GM18508 (cell line): ENCODE data around the gene ADGRV1.
"Not testable (repeated sequence)": the region's sequence is repeated elsewhere in the genome, so short reads cannot be mapped to it uniquely, and the experiment has no call there.

Source experiments
- ATAC-seq: cut with Tn5 transposase; IDR thresholded peaks from one replicate; pipeline ENCODE4 v1.9.1; 2021; ENCODE audit warnings: moderate number of reproducible peaks; ENCODE audit not compliant: insufficient read depth, unreplicated experiment

Gene ADGRV1

DNA sequence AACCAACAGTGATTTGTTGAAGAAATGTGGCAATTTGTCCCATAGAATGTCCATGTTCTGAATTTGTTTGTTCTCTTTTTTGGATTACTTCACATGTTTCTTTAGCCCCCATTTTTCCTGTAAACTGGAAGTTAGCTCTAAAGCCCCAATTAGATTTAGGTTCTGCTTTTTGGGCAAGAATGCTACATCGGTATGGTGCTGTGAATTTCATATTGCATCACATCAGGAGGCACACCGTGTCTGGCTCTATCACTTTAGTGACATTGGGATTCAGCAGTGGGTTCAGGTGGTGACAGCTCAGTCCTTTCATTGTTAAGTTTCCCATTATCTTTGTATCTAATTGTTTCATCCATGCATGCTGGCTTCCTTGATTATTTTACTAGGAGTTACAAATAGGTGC is 27.9 kb downstream of the ADGRV1 start:
- no peak for ATAC-seq

DNA sequence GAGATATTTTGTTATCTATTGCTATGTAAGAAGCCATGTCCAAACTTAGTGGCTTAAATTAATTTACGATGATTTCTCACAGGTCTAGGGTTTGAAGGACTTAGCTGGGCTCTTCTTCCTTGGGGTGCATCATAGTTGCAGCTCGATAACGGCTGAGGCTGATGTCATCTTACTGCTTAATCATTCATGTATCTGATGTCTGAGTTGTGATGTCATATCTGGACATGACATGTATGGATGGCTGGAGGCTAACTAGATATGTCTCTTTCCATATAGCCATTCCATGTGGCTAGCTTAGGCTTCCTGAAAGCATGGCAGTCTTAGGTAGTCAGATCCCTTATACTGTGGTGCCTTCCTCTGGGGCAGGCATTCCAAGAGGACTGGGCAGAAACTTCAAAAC is 31.6 kb downstream of the ADGRV1 start:
- ATAC-seq: no peak

DNA sequence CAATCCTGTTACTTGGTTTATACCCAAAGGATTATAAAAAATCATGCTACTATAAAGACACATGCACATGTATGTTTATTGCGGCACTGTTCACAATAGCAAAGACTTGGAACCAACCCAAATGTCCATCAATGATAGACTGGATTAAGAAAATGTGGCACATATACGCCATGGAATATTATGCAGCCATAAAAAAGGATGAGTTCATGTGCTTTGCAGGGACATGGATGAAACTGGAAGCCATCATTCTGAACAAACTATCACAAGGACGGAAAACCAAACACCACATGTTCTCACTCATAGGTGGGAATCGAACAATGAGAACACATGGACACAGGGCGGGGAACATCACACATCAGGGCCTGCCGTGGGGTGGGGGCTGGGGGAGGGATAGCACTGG is 34.5 kb downstream of the ADGRV1 start:
- ATAC-seq: not testable (repeated sequence)

DNA sequence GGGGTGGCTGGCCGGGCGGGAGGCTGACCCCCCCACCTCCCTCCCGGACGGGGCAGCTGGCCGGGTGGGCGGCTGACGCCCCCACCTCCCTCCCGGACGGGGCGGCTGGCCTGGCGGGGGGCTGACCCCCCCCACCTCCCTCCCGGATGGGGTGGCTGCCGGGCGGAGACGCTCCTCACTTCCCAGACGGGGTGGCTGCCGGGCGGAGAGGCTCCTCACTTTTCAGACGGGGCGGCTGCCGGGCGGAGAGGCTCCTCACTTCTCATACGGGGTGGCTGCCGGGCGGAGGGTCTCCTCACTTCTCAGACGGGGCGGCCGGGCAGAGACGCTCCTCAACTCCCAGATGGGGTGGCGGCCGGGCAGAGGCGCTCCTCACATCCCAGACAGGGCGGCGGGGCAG is 37.2 kb downstream of the ADGRV1 start:
- not testable (repeated sequence) for ATAC-seq

- ATAC-seq: no peak
Measured at GRCh38 chr5:90598293-90598692, 39.7 kb downstream of the ADGRV1 start.

DNA sequence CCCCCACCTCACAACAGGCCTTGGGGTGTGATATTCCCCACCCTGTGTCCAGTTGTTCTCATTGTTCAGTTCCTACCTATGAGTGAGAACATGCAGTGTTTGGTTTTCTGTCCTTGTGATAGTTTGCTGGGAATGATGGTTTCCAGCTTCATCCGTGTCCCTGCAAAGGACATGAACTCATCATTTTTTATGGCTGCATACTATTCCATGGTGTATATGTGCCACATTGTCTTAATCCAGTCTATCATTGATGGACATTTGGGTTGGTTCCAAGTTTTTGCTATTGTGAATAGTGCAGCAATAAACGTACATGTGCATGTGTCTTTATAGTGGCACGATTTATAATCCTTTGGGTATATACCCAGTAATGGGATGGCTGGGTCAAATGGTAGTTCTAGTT is 41.7 kb downstream of the ADGRV1 start:
- not testable (repeated sequence) for ATAC-seq

- ATAC-seq: no peak
Measured at GRCh38 chr5:90601468-90601867, 42.9 kb downstream of the ADGRV1 start.

GRCh38 chr5:90602681-90603080 is 44.1 kb downstream of the ADGRV1 start:
- peak; percentile 59 for ATAC-seq

- ATAC-seq: no peak
Measured at GRCh38 chr5:90606539-90606938, 47.9 kb downstream of the ADGRV1 start.

GRCh38 chr5:90612919-90613318 is 54.3 kb downstream of the ADGRV1 start:
- peak; percentile 95 for ATAC-seq

- no peak for ATAC-seq
Measured at GRCh38 chr5:90613459-90613858, 54.9 kb downstream of the ADGRV1 start.

DNA sequence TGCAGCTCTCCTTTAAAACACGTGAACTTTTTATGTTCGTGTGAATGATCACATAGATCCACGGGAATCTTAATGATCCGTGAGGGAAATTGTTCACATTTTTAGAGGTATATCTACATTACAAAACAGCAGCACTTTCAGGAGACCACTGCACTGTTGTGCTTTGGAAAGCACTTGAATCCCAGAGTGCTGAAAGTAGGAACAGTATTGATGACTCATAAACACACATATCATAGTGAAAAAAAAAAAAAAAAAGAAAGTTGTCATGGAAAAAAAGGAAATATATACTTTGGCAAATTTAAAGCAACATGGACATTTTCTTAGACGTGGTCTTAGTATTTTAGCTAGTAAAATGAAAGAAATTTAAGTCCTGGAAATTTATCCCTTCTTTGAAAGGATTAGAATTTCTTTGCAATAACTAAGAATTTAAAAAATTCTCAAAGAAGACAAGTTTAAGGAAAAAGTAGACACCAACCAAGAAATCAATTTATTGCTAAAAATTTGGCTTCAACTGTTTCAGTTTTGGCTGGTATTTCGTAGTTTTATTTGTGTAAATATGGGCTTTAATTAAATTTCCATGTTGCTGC is 55.4 kb downstream of the ADGRV1 start:
- ATAC-seq: no peak

- no peak for ATAC-seq
Measured at GRCh38 chr5:90615355-90615754, 56.8 kb downstream of the ADGRV1 start.

- no peak for ATAC-seq
Measured at GRCh38 chr5:90618071-90618470, 59.5 kb downstream of the ADGRV1 start.

GRCh38 chr5:90619762-90620161 is 61.2 kb downstream of the ADGRV1 start:
- not testable (repeated sequence) for ATAC-seq

DNA sequence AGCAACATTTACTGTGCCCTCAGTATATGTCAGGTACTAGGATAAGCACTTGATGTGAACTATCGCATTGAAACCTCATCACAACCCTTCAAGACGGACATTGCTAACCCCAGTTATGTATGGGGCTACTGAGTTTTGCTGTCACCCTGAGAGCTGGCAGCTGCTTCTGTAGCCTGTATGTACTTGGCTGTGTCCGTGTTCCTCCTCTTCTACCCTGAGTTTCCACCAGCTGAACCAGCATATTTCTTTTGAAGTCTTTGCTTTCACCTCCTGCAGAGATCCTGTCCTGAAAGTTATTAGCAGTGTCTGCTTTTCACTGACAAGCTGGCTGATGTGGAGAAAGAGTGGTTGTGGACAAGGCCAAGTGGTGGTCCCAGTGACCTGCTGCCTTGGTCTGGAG is 63.3 kb downstream of the ADGRV1 start:
- ATAC-seq: no peak

- ATAC-seq: no peak
Measured at GRCh38 chr5:90626493-90626892, 67.9 kb downstream of the ADGRV1 start.

GRCh38 chr5:90628492-90628891 is 69.9 kb downstream of the ADGRV1 start:
- no peak for ATAC-seq

GRCh38 chr5:90632791-90633190 is 74.2 kb downstream of the ADGRV1 start:
- ATAC-seq: no peak

DNA sequence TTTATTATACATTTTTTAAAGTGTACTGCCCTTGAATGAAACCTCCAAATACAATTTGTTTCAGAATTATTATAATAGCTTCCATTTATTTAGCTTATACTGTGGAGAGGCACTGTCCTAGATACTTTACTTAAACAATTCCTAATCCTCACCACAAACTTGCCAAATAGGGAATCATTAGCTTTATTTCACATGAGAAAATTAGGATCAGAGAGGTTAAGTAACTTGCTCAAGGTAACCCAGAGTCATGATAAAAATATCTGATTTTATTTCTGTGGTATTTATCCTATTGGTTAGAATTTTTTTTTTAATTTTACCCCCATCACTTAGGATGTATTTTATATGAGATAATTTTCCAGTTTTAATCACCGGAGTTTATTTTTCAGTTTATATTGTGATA is 78.4 kb downstream of the ADGRV1 start:
- no peak for ATAC-seq

GRCh38 chr5:90637731-90638130 is 79.1 kb downstream of the ADGRV1 start:
- ATAC-seq: no peak

GRCh38 chr5:90638878-90639277 is 80.3 kb downstream of the ADGRV1 start:
- ATAC-seq: no peak
